HG02852 (cell line): Measurements from ENCODE around the gene CTPS1.
A peak's percentile ranks its signal among the peaks of the same experiment; 100 is the strongest.

Experiments used
- ATAC-seq: cut with Tn5 transposase; IDR thresholded peaks from one replicate; pipeline ENCODE4 v1.9.1; 2021; ENCODE audit warnings: mild to moderate bottlenecking, moderate library complexity; ENCODE audit not compliant: unreplicated experiment

Gene CTPS1

DNA sequence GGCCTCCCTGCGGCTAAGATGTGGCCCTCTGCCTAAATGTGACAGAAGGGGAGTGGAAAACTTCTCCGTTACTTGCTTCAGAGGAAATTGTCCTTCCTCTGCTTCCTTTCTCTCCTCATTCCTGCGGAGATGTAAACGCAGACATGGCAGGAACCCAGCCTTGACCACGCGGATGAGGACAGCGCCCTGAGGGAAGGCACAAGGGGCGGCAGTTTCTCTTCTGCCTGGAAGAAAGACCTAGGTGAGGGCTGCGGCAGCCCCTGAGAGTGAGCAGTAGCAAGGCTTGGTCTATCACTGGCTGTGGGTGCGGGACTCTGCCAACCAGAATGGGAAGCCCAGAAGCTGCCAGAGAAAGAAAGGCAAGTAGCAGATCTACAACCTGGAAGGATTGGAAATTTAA lies 14.0 kb upstream of the CTPS1 start:
- ATAC-seq: no peak

GRCh38 chr1:40966417-40966816 lies 13.1 kb upstream of the CTPS1 start:
- no peak for ATAC-seq

GRCh38 chr1:40969445-40969844 lies 10.1 kb upstream of the CTPS1 start:
- no peak for ATAC-seq

- no peak for ATAC-seq
Observed at GRCh38 chr1:40971966-40972365, 7.5 kb upstream of the CTPS1 start.

GRCh38 chr1:40973912-40974311 lies 5.6 kb upstream of the CTPS1 start:
- ATAC-seq: no peak

DNA sequence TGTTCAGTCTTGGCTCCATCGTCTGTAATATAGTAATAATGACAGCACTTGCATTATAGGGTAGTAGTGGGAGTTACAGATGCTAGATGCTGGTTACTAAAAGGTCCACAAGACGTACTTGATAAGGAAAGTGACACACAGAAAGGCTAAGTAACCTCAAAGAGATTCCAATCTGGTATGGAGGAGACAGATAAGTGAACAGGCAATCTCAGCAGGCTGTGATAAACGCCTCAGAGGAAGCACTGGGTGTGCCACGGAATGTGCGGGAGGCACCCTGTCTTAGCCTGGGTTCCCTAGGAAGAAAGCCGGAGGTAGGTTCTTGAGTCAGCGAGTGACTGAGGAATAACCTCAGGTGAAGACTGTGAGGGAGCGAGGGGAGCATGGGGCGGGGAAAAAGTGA lies 4.6 kb upstream of the CTPS1 start:
- ATAC-seq: no peak

DNA sequence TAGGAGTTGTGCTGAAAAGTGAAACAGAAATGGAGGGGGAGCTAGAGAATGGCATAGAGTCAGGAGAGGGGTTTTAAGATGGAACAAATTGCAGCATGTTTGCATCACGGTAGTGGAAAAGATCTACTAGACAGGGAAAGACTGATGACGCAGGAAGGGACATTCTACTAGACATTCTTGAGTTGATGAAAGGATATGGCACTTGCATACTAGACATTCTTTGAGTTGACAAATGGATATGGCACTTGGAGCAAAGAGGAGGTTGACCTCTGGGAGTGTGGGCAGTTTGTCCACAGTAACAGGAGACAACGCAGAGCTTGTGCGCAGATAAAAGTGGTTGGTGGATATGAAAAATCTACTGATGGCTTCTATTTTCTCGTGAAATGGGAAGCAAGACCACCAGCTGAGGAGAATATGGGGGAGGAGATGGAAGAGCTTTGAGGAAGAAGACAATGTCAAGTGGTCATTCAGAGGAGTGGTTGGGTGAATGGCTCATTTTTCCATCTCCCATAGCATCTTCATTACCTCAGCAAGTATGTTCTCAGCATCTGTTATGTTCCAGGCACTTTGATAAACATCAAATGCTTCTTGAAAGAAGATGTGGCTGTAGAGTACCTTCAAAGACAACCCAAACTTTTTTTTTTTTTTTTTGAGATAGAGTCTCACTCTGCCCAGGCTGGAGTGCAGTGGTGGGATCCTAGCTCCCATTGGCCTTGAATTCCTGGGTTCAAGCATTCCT lies 2.4 kb upstream of the CTPS1 start:
- no peak for ATAC-seq

GRCh38 chr1:40977716-40978115 lies 1.8 kb upstream of the CTPS1 start:
- no peak for ATAC-seq

GRCh38 chr1:40978886-40979240 lies 633 bp upstream of the CTPS1 start:
- ATAC-seq: no peak

DNA sequence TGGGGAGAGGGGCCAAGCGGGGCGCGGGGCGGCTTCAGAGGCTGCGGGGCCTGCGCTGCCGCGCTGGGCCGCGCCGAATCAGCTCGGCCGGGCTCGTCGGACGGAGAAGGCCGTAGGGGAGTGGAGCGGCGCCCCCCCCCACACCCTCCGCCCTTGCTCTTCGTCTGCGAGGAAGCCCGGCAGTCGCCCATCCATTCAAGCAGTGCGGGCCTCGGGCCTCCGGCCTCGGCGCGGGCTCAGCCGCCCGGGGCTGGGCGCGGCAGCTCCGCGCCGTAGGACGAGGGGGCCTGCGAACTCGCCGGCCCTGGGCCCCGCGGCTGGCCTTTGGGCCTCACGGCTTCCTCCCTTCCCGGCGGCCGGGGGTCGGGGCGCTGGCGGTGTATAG lies 564 bp downstream of the CTPS1 start:
- ATAC-seq: peak; percentile 21

DNA sequence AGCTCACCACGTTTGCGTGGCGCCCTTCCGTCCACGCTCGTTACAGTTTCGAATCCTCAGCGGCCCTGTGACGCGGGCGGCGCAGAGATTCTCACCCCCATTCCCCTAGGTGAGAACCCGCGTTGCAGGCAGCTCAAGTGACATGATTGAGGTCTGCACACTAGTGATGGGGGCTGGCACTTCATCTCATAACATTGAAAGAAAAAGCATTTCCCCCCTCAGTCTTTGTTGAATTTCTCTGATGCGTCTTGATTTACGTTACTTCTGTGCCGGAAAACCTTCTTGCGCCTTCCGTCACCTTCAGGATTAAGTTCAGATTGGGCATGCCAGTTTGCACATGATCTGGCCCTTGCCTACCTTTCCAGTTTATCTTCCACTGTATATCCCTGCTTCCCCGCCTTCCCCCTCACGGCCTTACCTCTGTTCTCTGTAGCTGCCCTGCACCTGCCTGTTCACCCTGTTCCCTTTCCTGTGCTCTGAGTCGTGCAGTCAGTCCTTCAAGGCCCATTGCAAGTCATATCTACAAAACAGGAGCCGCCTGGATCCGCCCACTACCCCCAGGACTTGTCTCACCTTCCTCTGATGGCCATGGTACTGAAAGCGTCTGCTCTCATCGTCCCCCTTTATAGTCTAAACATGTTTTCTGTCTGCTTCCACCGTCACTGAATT lies 1.1 kb downstream of the CTPS1 start:
- peak; percentile 6 for ATAC-seq

- no peak for ATAC-seq
Observed at GRCh38 chr1:40981691-40982448, 2.4 kb downstream of the CTPS1 start.

DNA sequence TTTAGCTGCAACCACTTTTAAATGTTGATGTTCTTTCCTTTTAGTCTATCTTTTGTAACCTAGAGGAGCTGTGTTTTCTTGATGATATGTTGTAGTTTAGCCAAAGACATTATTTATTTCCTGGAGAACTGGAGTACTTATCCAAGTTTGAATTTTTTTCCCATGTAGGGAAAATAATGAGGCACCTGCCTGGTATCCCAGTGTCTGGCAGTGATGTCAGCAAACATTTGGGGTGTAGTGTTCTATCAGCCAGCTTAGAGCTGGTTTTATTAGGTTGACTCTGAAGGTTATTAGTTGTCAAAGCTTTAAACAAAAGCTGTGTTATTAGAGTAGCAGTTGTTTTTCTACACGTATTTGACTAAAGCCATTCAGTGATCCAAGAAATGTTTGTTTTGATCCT lies 3.2 kb downstream of the CTPS1 start:
- ATAC-seq: no peak

DNA sequence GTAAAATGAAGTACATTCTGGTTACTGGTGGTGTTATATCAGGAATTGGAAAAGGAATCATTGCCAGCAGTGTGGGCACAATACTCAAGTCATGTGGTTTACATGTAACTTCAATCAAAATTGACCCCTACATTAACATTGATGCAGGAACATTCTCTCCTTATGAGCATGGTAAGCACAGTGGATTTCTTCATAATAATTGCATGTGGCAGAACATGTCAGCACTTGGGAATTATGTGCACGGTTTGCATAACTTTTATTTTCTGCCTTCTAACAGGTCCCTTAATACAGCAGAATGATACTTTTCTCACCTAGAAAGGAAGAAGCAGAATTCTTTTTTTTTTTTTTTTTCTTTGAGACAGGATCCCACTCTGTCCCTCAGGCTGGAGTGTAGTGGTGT lies 3.8 kb downstream of the CTPS1 start:
- ATAC-seq: no peak

GRCh38 chr1:40984066-40984465 lies 4.6 kb downstream of the CTPS1 start:
- no peak for ATAC-seq

DNA sequence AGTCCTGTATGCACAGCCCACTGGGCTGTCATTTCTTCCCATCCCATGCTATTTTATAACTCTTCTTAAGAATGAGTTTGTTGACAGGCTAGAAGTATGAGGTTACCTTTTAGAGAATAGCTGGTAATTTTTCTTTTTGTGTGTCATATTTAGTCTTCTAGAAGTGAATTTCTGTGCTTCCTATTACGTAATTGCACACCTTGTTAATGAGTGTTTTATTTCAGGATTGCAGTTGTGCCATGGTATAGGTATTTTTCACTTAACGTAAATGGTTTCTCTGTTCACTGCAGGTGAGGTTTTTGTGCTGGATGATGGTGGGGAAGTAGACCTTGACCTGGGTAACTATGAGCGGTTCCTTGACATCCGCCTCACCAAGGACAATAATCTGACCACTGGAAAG lies 5.0 kb downstream of the CTPS1 start:
- ATAC-seq: no peak

- ATAC-seq: no peak
Observed at GRCh38 chr1:40985161-40985560, 5.7 kb downstream of the CTPS1 start.

- no peak for ATAC-seq
Observed at GRCh38 chr1:40985875-40986274, 6.4 kb downstream of the CTPS1 start.

GRCh38 chr1:40986328-40986783 lies 6.9 kb downstream of the CTPS1 start:
- no peak for ATAC-seq

- no peak for ATAC-seq
Observed at GRCh38 chr1:40986956-40987355, 7.5 kb downstream of the CTPS1 start.

GRCh38 chr1:40987439-40988276 lies 8.2 kb downstream of the CTPS1 start:
- ATAC-seq: no peak
